Stimulated activated CD4-positive, alpha-beta T cell treated with anti-CD3 and anti-CD28 coated beads, TNF-alpha, amount 100 ng/mL, for 48 hours (primary cell): Measurements from ENCODE around the gene AVPI1.
"Not testable (repeated sequence)": the region's sequence is repeated elsewhere in the genome, so short reads cannot be mapped to it uniquely, and the experiment has no call there.

ENCODE experiments used
- DNase-seq, 3 donors: peaks; one replicate each; pipeline ENCODE4 v3.0.0-alpha.2; 2020; ENCODE audit warnings: low read depth in 3 of 3

AVPI1 gene

DNA sequence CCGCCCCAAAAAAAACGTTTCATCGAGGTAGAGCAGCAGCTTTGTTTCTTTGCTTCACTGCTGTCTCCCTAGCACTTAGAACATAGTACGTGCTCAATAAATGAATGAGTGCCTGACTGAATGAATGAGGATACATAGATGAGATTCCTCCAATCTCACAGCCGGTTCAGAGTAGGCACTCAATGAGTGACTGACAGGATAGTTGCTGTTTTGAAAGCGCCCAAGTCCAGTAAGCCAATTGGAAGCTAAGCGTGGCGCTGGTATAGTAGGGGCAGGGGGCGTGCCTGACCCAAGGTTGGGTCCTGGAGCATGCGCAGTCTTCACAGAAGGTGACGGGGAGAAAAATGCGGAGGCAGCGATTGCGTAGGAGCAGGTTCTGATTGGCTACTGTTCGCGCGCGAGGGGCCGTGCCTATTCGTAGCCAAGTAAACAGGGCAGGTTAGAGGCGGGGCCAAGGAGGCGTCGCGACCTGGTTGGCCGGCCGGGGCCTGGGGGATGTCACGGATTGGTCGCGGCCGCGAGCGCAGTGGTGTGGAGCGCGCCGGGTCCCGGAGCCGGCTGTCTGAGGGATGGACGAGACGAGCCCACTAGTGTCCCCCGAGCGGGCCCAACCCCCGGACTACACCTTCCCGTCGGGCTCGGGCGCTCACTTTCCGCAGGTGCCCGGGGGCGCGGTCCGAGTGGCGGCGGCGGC, 46.7 kb downstream of the AVPI1 start, which contains the start of gene PI4K2A:
Gene PI4K2A, plus strand, starts transcription at position 498 of the 694 bp plus-strand sequence. Its CDS starts 72 bp downstream, at position 570.
- peak; percentile 99 to 100 (median 99) for DNase-seq

DNA sequence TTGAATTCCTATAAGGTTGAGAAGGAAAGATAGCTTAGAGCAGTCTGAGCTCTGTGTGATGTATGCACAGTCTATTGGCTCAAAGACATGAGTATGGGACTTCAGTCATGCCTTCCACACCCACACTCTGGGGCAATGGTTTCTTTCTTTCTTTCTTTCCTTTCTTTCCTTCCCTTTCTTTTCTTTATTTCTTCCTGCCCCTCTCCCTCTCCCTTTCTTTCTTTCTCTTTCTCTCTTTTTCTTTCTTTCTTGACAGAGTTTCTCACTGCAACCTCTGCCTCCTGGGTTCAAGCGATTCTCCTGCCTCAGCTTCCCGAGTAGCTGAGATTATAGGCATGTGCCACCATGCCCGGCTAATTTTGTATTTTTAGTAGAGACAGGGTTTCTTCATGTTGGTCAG, 48.0 kb downstream of the AVPI1 start:
- DNase-seq = not testable (repeated sequence)

- DNase-seq = no peak
Measured at GRCh38 chr10:97635577-97635976, 51.5 kb downstream of the AVPI1 start.

DNA sequence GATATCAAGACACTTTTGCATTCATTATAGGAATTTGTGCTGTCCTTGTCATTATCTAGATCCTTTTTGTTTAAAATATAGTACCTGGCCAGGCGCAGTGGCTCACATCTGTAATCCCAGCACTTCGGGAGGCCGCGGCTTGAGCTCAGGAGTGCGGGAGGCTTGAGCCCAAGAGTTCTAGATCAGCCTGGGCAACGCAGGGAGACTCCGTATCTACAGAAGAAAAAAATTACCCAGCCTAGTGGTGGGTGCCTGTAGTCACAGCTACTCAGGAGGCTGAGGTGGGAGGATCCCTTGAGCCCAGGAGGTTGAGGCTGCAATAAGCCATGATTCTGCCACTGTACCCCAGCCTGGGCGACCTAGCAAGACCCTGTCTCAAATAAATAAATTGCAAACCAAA, 53.1 kb downstream of the AVPI1 start:
- no peak for DNase-seq

DNA sequence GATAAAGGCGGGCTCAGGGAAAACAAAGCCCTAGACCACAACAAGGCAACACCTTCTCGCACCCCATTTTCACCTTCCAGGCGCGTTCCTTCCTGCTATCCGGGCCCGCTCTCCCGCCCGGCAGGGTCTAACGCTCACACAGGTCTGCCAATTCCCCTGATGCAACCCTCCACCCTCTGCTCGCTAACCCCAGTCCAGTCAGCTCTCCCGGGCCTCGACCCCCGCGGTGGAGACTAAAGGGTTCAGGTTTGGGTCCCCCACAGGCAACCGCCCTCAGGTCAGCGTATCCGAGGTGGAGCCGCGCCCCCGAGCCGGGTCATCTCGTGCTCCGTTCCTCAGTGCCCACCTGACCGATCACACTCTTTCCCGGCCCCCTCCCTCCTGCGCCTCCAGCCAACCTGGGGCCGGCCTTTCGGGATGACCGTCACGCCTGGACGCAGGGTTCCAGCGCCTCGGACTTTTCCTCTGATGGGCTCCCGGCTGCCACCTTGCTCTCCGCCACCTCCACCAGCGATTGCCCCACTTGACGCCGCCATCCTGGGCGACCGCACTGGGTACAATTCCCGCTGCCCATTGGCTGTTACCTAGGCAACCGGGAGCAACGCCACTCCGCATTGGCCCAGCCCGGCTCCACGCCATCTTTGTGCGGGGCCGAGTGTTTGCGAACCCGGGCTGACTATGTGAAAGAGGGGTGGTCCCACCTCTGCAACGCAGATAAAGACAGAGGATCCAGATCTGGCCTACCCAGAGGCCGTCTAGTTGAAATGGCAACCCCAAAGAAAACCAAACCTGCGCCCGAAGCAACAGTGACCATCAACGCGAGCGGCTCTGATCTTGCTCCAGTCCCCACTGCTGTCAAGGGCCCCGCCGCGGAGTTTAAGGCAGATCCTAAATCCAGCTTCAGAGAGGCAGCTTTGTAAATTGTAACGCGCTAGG, 53.8 kb downstream of the AVPI1 start, which contains the start of gene MORN4:
Gene MORN4, minus strand, starts transcription at position 552 of the 936 bp plus-strand sequence. CDS start 13,847 bp downstream, outside the sequence.
- peak; percentile 84 to 93 (median 85) for DNase-seq

- no peak for DNase-seq
Measured at GRCh38 chr10:97631098-97631497, 55.9 kb downstream of the AVPI1 start.

DNA sequence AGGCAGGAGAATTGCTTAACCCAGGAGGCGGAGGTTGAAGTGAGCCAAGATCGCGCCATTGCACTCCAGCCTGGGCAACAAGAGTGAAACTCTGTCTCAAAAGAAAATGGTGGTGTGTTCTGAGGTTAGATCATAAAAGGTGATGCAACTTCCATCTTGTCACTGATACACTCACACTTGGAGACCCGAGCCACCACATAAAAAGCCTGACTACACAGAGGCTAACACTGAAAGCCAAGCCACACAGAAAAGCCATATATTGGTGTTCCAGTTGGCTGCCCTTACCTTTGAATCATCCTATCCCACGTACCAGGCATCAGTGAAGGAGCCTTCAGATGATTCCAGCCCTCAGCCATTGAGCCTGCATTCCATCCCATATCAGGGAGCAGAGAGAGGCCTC, 57.8 kb downstream of the AVPI1 start:
- DNase-seq = no peak

DNA sequence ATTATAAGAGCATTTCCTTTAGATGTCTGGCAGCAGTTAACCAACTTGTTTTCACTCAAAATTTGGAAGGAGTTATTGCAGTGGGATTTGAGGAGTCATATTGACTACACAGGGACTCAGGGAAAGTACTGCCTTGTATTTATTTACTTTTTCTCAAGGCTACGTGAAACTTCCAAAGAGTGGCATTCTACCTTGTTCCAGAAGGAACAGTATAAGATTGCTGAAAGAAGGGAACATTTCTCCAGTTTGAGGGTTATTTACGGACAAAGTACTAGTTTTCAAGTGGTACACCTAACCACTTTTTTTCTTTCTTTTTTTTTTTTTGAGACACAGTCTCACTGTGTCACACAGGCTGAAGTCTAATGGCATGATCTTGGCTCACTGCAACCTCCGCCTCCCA, 58.8 kb downstream of the AVPI1 start:
- no peak for DNase-seq

GRCh38 chr10:97627731-97628130, 59.3 kb downstream of the AVPI1 start:
- no peak for DNase-seq
